ENCODE results near the gene SZT2.

DNA sequence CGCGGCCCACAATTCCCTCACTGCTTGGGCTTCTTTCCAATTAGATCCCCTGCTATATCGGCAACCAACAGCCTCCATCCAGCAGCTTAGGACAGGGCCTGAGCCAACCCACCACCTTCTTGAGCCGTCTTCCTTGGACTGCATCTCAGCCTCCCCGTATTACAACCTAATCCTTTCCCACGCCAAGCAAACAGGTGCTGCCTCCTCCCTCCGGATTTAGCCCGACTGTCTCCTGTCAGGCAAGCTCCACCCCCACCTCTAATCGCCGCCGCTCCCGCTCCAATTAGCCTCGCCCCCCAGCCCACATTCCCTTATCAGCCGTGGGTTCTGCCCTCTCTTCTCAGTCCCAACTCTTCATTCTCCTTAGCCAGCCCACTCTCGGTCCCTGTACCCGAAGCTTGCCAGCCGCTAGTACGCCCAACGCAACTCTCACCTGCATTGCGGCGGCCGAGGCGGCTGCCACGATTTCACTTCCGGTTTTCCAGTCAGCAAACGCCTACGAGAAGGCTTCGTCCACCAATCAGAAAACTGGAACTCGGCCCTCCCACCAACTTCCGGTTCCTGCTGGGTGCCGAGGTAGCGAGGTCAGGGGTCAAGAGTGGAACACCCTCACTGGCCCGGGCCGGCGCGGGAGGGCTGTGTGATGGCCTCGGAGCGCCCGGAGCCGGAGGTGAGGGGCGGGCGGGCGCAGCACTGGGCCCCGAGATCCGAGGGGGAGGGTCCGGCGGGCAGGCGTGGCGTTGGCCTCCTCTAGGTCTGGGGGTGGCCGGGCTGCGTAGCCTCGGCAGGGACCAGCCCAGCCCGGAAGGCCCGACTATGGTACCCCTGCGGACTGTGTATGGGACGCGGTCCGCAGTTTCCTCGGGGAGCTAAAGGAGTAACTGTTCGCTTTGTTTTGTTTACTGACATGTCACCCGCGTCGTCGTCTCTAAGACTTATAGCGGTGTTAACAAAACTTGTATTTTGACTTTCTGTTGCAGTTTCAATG, at the start of gene SZT2, which contains the start of gene MED8:
- no peak for TF ChIP-seq CTCF (conservative IDR thresholded peaks at IDR 0.05 in 1 of 2, IDR thresholded peaks at IDR 0.05 in 1 of 2; ENCODE audit: low read depth in 1 of 2, low read length in 2 of 2)
- TF ChIP-seq EZH2 (IDR thresholded peaks at IDR 0.05; ENCODE audit: low read length, missing control alignments) = no peak
